Measurements from ENCODE around the gene DPP6. TPM values are rescaled to one million over a fixed set of nuclear protein-coding genes. Genes with fewer than 3 reads are reported as not detected.

Gene DPP6
- total RNA-seq, 1 donor from 2014 or later = not detected

GRCh38 chr7:154783281-154783909 lies 731.2 kb downstream of the DPP6 start:
- ChIA-PET POLR2A (no interaction called here), CTCF (no interaction called here)
- H3K27ac Mint-ChIP-seq = no peak overlapping the region
- no peak overlapping the region for H3K4me3 Mint-ChIP-seq
- intact Hi-C loops (cut with micrococcal nuclease) = no loop called here
- peaks cover 2% of the 10 kb centered on the region for H3K9me3 Mint-ChIP-seq
- ATAC-seq (ENCODE audit: low read depth) = no peak
- no peaks in the 10 kb centered on the region for H3K36me3 Mint-ChIP-seq (ENCODE audit: low read depth)
- no peaks in the 10 kb centered on the region for H3K4me1 Mint-ChIP-seq
- no peak for DNase-seq
- TF ChIP-seq CTCF (IDR thresholded peaks at IDR 0.05) = no peak
- H3K27me3 Mint-ChIP-seq = no peaks in the 10 kb centered on the region

GRCh38 chr7:154785898-154786297 lies 733.7 kb downstream of the DPP6 start:
- intact Hi-C loops (cut with micrococcal nuclease) = no loop called here
- no peaks in the 10 kb centered on the region for H3K36me3 Mint-ChIP-seq (ENCODE audit: low read depth)
- TF ChIP-seq CTCF (IDR thresholded peaks at IDR 0.05) = no peak
- no peak overlapping the region for H3K27ac Mint-ChIP-seq
- no peaks in the 10 kb centered on the region for H3K4me1 Mint-ChIP-seq
- no peak for ATAC-seq (ENCODE audit: low read depth)
- H3K27me3 Mint-ChIP-seq = peaks cover 6% of the 10 kb centered on the region
- CTCF ChIA-PET = no interaction called here
- no peak for DNase-seq
- peaks cover 7% of the 10 kb centered on the region for H3K9me3 Mint-ChIP-seq
- no peak overlapping the region for H3K4me3 Mint-ChIP-seq
- POLR2A ChIA-PET = no interaction called here

GRCh38 chr7:154789404-154789803 lies 737.2 kb downstream of the DPP6 start:
- DNase-seq = no peak
- H3K4me3 Mint-ChIP-seq = no peak overlapping the region
- H3K27me3 Mint-ChIP-seq = peaks cover 6% of the 10 kb centered on the region
- no peak for TF ChIP-seq CTCF (IDR thresholded peaks at IDR 0.05)
- H3K4me1 Mint-ChIP-seq = no peaks in the 10 kb centered on the region
- ATAC-seq (ENCODE audit: low read depth) = no peak
- POLR2A ChIA-PET = no interaction called here
- no peak overlapping the region for H3K27ac Mint-ChIP-seq
- CTCF ChIA-PET = no interaction called here
- H3K36me3 Mint-ChIP-seq (ENCODE audit: low read depth) = no peaks in the 10 kb centered on the region
- intact Hi-C loops (cut with micrococcal nuclease) = no loop called here
- H3K9me3 Mint-ChIP-seq = peaks cover 7% of the 10 kb centered on the region

GRCh38 chr7:154791611-154792010 lies 739.4 kb downstream of the DPP6 start:
- Mint-ChIP-seq H3K27me3 (peaks cover 13% of the 10 kb centered on the region), H3K4me3 (no peak overlapping the region), H3K36me3 (ENCODE audit: low read depth) (no peaks in the 10 kb centered on the region), H3K9me3 (peaks cover 5% of the 10 kb centered on the region), H3K4me1 (no peaks in the 10 kb centered on the region), H3K27ac (no peak overlapping the region)
- ChIA-PET CTCF (no interaction called here), POLR2A (no interaction called here)
- intact Hi-C loops (cut with micrococcal nuclease) = no loop called here
- DNase-seq (no peak), ATAC-seq (ENCODE audit: low read depth) (no peak)
- no peak for TF ChIP-seq CTCF (IDR thresholded peaks at IDR 0.05)

GRCh38 chr7:154792436-154793055 lies 740.3 kb downstream of the DPP6 start:
- Mint-ChIP-seq H3K4me3 (no peak overlapping the region), H3K36me3 (ENCODE audit: low read depth) (no peaks in the 10 kb centered on the region), H3K27me3 (peaks cover 13% of the 10 kb centered on the region), H3K27ac (no peak overlapping the region), H3K4me1 (no peaks in the 10 kb centered on the region), H3K9me3 (peaks cover 5% of the 10 kb centered on the region)
- ChIA-PET CTCF (no interaction called here), POLR2A (no interaction called here)
- ATAC-seq (ENCODE audit: low read depth) = no peak
- intact Hi-C loops (cut with micrococcal nuclease) = no loop called here
- no peak for TF ChIP-seq CTCF (IDR thresholded peaks at IDR 0.05)
- no peak for DNase-seq

Data from activated B cell treated with CpG ODN at 0.5 μM for 24 hours (primary cell).